Measurements from ENCODE around the gene DBNDD1.
"Not testable (repeated sequence)": the region's sequence is repeated elsewhere in the genome, so short reads cannot be mapped to it uniquely, and the experiment has no call there.

The DBNDD1 gene, protein sequence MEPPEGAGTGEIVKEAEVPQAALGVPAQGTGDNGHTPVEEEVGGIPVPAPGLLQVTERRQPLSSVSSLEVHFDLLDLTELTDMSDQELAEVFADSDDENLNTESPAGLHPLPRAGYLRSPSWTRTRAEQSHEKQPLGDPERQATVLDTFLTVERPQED

DNA sequence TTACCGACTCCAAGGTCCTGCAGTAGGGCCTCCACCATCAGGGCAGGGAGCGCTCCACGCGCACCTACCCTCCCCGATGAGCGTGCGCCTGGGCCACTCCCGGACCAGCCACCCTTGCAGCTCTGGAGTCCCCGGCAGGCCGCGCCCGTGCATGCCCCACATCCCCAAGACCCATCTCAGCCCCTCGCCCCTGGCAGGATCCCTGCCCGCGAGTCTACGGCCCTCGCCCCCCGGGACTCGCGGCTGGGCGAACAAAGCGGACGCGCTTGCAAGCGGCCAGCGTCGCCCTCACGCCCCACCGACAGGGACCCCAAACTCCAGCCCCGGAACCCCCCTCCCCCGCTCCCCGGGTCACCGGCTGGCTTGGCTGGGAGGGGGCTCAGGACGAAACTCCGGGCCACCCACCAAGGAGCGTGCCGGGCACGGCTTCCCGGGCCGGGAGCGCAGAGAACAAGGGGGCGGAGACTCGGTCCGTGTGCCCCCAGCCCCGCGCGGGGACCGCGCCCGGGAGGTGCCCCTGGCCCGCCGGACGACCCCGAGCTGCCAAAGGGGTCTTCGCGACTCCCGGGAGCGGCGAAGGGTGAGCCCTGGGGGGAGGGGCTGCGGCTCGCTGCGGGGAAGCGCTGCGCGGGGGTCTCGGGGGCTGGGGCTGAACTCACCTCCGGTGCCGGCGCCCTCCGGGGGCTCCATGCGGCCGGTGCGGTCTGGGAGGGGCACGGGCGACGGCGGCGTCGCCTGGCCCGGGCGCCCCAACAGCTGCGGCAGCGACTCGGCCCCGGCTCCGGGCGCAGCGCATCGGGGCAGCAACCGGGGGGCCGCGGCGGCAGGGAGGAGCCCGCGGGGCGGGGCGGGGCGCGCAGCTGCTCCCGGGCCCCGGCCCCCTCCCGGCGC lies at the start of gene DBNDD1:
TSS of gene DBNDD1 (minus strand) at position 805 of the 891 bp plus-strand sequence. CDS start at position 690, 115 bp downstream.
- no peak for DNase-seq (ENCODE audit: low read depth in 2 of 2)

DNA sequence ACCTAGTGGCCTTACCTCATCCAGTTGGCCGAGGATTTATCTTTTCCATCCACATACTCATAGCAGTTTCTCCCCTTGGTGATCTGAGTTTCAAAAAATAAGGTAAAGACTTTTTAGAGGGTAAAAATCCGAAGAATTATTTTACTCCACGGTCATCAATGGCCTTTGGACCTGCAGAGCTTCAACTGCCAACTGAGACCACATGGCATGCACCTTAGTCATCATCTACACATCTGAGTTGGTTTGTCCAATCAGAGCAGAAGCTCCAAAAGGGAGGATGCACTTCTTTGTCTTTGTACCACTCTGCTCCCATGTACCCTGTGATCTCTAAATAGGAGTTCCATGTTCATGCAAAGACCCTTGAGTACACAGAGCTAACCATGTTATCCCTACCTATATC lies 42.2 kb upstream of the DBNDD1 start:
- no peak for DNase-seq (ENCODE audit: low read depth in 2 of 2)

DNA sequence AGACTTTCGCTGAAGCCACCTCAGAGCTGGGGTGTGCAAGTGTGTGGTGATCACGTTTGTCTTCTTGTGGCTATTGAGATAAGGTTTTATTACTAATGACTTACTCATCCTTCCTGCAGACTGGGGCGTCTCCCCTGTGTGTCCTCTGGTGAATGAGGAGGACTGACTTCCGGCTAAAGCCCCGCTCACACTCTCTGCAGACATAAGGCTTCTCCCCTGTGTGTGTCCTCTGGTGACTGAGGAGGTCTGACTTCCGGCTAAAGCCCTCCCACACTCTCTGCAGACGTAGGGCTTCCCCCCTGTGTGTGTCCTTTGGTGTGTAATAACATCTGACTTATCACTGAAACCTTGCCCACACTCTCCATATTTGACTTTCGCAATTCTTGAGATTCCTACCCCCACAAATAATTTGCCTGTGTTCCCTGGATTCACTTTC lies 38.5 kb upstream of the DBNDD1 start:
- no peak for DNase-seq (ENCODE audit: low read depth in 2 of 2)

DNA sequence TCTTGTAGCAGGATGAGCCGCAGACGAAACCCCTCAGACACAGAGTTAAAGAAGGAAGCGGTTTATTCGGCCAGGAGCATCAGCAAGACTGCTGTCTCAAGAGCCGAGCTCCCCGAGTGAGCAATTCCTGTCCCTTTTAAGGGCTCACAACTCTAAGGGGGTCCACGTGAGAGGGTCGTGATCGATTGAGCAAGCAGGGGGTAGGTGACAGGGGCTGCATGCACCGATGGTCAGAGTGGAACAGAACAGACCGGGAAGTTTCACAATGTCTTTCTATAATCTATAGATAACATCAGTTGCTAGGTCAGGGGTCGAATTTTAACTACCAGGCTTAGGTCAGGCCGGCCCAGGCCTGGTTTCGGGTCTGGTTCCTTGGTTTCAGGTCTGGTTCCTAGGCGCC lies 37.3 kb upstream of the DBNDD1 start:
- DNase-seq (ENCODE audit: low read depth in 2 of 2): not testable (repeated sequence)

DNA sequence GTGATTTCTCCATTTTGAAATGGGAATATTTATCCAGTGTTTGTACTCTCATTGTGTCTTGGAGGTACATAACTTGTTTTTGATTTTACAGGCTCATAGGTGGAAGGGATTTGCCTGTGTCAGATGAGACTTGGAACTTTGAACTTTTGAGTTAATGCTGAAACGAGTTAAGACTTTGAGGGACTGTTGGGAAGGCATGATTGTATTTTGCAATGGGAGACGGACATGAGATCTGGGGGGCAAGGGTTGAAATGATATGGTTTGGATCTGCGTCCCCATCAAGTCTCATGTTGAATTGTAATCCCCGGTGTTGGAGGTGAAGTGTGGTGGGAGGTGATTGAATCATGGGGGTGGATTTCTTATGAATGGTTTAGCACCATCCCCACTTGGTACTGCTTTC lies 36.1 kb upstream of the DBNDD1 start:
- DNase-seq (ENCODE audit: low read depth in 2 of 2): no peak

DNA sequence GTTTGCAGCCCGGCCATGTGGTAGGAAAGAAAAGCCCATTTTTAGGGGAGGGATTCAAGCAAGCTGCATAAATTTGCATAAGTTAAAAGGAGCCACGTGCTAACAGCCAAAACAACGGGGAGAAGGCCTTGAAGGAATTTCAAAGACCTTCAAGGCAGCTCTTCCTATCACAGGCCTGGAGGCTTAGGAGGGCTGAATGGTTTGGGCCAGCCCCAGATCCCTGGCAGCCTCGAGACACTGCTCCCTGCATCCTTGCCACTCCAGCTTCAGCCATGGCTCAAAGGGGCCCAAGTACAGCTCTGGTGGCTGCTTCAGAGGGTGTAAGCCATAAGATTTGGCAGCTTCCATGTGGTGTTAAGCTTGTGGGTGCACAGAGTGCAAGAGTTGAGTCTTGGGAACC lies 35.3 kb upstream of the DBNDD1 start:
- DNase-seq (ENCODE audit: low read depth in 2 of 2): no peak

DNA sequence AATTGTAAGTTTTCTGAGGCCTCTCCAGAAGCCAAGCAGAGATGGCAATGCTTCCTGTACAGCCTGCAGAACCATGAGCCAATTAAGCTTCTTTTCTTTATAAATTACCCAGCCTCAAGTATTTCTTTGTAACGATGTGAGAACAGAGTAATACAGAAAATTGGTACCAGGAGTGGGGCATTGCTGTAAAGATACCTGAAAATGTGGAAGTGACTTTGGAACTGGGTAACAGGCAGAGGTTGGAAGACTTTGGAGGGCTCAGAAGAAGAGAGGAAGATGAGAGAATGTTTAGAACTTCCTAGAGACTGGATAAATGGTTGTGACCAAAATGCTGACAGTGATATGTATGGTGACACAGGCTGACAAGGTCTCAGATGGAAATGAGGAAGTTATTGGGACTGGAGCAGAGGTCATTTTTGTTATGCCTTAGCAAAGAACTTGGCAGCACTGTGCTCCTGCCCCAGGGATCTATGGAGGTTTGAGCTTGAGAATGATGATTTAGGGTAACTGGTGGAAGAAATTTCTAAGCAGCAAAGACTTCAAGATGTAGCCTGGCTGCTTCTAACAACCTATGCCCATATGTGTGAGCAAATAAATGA lies 34.7 kb upstream of the DBNDD1 start:
- no peak for DNase-seq (ENCODE audit: low read depth in 2 of 2)

DNA sequence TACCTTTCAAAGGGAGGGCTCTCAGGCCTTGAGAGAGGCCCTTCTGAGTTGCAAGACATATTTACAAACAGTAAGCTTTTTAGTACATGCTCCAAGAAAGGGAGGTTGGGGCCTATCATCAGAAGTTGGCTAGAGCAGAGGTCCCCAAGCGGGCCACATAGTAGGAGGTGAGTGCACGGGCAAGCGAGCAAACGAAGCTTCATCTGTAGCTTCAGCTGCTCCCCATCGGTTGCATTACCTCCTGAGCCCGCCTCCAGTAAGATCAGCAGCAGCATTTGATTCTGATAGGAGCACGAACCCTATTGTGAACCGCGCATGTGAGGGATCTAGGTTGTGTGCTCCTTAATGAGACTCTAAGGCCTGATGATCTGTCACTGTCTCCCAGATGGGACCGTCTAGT lies 31.7 kb upstream of the DBNDD1 start:
- no peak for DNase-seq (ENCODE audit: low read depth in 2 of 2)

DNA sequence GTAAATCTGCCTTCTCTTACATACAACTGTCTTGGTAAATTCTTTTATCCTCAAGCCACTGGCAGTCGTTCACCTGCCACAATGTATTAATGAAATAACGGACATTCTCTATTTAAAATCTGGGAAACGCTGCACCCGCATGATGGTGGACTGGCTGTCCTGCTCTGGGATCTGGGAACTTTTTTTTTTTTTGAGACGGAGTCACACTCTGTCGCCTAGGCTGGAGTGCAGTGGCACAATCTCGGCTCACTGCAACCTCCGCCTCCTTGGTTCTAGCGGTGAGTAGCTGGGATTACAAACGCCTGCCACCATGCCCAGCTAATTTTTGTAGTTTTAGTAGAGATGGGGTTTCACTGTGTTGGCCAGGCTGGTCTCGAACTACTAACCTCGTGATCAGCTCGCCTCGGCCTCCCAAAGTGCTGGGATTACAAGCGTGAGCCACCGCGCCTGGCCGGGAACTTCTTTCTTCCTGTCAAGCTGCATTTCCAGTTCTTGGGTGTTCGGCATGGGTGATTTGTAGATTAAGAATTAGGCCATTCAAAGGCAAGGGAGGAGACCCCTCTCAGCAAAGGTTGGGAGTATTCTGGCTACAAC lies 29.6 kb upstream of the DBNDD1 start:
- no peak for DNase-seq (ENCODE audit: low read depth in 2 of 2)

DNA sequence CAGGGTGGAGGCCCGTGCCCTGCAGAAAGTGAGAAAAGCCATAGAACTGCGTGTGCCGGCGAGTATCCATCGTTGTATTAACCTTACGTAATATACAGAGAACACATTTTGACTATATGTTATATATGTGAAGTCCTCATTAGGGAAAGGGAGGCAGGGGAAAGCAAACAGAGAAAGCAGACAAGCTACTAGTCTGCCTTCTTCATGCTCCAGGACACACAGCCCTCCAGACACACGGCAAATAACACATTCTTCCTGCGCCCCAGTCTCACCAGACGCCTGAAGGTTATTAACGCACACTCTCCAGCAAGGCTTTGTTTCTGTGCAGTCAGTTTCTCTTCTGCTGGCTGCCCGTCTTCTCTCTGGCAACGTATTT lies 29.1 kb upstream of the DBNDD1 start:
- no peak for DNase-seq (ENCODE audit: low read depth in 2 of 2)

DNA sequence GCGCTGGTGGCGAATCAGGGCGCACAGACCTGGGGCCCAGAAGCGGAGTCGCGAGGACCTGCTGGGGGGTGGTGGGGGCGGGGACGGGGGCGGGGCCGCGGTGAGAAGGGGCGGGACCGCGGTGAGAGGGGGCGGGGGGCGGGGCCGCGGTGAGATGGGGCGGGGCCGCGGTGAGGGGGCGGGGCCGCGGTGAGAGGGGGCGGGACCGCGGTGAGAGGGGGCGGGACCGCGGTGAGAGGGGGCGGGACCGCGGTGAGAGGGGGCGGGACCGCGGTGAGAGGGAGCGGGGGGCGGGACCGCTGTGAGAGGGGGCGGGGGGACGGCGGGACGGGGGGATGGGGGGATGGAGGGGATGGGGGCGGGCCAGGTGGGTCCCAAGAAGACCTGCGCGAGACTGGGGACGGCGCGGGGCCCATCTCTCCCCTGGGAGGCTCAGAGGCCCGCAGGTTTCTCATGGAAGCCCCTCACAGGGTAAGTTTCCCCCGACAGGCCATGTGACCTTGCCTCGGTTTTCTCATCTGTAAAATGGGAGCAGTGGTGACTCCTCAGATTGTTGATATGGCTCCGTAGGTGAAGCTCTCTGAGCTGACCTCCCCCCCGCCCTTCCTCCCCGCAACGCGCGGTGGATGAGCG lies 28.6 kb upstream of the DBNDD1 start:
- DNase-seq (ENCODE audit: low read depth in 2 of 2): no peak

DNA sequence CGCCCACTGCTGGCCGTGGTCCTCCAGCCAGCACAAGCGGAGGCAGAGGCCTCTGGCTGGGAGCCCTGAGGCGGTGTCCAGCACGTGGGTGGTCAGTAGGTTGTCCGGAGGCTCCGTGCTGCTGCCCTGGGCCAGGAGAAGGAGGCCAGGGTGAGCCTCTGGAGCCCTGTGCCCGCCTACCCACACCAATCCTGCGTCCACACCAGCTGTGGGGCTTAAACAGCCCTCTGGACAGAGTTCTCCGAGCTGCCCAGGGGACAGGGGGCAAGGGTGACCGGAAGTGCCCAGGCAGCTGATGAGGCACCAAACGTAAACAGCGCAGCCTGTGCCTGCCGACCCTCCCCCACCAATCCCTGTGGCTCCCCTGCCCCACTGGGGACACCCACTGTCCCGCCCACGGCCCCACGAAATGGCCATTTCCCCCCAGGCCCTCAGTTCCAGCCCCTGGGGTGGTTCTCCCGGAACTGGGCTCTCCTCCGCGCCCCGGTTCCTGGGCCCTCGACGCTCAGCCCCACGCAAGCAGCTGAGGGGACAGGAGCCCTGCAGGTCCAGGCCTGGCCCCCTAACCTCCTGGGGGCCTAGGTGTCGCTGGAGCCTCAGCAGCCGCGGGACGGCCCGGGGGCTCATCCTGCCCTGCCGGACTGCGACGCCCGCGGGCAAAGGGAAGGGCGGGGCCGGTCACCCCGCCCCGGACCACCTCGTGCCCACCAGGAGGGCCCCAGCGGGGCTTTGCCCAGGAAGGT lies 27.9 kb upstream of the DBNDD1 start:
- DNase-seq (ENCODE audit: low read depth in 2 of 2): no peak

DNA sequence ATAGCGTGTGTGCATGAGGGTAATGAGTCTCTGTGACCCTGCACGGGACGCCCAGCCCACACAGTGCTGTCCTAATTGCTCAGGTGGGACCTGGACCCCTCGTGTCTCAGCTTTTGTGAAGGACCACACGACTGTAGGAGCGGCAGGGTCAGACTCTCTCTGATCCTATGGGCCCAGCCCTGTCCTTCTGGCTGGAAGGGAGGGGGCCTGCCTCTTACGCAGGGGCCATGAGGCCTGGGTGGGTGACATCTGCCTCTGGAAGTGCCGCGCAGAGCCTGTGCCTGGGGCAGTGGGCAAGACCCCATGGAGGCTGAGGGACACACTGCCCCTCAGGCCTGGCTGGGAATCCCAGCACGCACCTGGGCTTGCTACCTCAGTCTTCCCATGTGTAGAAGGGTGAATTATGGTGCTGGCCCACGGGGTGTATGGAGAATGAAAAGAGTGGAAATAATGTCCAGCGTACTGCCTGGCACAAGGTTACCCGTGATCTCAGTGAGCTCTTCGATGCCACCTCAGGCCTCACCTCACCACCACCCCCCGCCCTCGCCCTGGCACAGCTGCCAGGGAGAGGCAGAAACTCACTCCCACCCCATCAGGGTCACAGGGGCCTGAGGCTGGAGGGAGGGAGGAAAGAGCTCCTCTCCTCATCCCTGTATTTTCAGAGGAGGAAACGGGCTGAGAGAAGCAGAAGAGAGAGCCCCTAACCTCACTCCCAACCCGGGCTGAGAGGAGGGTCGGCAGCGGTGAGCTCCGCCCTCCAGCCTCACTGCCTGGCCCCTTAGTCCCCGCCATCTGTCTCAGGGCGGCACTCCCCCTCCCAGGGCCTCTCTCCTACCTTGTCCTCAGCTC lies 27.1 kb upstream of the DBNDD1 start:
- no peak for DNase-seq (ENCODE audit: low read depth in 2 of 2)

DNA sequence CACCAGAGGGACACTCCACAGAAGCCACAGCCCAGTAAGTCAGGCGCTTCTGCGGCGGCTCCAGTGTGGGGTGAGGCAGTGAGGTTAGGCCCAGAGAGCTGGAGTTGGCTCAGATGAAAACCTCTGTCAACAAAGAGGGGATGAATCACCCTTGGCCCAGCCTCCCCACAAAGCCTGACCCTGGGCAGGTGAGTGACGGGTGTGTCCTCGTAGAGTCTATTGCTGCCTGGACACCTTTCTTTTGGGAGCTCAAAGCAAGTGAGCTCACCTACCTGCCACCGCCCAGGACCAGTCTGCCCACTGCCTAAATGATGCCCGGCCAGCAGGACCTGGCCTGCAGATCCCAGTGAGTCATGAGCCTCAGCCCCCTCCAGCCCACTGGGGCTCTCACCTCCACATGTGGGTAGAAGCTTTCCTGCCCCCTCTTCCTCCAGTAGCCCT lies 24.9 kb upstream of the DBNDD1 start:
- no peak for DNase-seq (ENCODE audit: low read depth in 2 of 2)

DNA sequence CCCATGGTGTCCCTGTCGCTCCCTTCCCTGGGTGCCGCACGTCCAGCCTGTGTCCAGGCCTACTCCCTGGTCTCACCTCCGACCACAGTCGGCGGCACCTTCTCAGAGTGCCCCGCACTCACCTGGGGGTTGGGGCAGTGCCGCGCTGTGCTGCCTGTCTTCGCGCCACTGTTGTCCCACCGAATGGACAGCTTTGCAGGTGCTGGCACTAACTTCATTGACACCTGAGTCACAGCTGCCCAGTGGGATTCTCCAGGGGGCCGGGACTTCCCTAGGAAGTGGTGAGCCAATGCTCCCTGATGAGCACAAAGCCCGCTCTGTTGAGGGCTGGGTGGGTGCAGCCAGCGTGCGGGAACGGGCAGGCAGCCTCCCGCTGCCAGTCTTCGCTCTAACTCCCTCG lies 24.3 kb upstream of the DBNDD1 start:
- DNase-seq (ENCODE audit: low read depth in 2 of 2): no peak

DNA sequence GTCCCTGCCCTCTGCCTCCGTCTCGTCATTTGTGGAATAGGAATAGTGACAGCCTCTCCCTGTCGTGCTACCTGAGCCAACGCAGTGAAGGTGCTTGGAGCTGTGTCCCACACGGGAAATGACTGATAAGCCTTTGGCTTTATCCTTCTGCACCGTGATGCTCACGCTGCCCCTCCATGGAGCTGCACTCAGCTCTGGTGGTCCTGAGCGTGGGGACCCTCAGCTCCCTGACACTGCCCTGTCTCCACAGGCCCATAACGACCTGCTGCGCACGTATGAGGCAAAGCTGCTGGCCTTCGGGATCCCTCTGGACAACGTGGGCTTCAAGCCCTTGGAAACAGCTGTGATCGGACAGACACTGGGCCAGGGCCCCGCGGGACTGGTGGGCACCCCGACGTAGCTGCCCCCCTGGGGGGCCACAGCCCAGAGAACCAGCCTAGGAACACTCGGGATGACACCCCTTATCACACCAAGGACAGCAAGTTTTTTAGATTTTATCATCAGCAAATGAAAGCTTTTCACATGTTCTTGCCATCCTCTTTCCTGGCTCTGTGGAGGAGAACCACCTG lies 23.8 kb upstream of the DBNDD1 start:
- DNase-seq (ENCODE audit: low read depth in 2 of 2): no peak

DNA sequence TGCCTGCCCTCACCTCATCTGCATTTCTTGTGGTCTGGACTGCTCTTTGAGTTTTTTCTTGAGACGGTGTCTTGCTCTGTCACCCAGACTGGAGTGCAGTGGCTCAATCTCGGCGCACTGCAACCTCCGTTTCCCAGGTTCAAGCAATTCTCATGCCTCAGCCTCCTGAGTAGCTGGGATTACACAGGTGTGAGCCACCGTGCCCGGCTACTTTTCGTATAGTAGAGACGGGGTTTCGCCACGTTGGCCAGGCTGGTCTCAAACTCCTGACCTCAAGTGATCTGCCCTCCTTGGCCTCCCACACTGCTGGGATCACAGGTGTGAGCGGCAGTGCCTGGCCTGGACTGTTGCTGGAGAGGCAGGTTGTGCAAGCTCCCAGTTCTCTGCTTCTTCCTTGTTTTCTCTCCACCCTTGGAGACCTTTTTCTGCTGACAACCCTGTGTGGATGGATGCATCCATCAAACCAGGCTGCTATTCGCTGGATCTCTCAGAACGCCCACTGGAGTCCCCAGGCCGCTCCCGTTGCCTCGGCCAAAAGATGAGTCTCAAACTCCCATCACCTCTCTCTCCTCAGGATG lies 22.7 kb upstream of the DBNDD1 start:
- no peak for DNase-seq (ENCODE audit: low read depth in 2 of 2)

DNA sequence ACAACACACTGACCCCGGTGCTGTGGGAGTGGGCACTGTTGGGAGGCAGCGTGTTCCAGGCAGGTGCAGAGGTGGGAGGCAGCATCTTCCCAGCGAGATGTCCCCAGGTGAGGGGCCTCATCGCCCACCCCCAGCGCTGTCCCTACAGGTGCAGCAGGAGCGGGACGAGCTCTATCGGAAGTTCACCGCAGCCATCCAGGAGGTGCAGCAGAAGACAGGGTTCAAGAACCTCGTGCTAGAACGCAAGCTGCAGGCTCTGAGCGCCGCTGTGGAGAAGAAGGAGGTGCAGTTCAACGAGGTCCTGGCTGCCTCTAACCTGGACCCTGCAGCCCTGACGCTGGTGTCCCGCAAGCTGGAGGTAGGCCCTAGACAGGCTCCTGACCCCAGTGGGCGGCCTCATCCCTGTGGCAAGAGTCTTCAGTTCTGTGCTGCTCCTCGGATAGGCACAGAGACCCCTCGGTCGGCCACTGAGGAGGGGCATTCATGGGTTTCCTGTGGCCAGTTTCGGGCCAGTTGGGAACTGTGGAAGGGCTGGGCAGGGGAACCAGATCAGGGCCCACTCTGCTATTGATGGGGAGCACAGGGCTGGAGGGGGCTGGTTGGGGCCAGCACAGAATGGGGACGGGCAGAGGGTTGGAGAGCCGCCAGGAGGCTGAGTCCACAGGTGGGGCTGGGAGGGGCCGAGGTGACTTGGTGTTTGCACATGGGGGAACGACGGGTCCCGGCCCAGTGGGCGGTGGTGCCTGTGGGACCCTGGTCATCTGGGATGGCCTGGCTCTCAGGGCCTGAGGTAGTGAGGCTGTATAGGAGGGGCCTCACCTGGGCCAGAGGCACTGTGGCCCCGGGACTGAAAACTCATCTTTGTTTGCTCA lies 21.1 kb upstream of the DBNDD1 start:
- DNase-seq (ENCODE audit: low read depth in 2 of 2): no peak

DNA sequence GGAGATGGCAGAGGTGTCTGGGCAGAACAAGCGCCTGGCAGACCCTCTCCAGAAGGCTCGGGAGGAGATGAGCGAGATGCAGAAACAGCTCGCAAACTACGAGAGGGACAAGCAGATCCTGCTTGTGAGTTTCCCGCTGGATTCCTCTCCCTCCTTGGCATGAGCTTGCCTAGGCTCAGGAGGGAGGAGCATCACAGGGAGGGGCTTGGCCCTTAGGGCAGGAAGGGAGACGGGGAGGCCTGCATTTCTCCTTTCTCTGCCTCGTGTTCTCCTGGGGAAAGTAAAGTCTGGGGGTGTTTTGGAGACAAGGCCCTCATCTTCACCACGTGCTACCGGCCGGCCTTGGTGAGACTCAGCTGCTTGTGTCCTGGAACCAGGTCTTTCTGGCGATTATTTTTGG lies 18.0 kb upstream of the DBNDD1 start:
- no peak for DNase-seq (ENCODE audit: low read depth in 2 of 2)

Data from activated CD4-positive, alpha-beta T cell treated with anti-CD3 and anti-CD28 coated beads for 24 hours (primary cell).